ENCODE data around the gene PRPF38A. TPM values are rescaled to one million over a fixed set of nuclear protein-coding genes. Genes with fewer than 3 reads are reported as not detected.

The PRPF38A gene
- total RNA-seq, 1 experiment from 2014 or later = 13.8 TPM

- DNase-seq (ENCODE audit: low read depth) = no peak
Observed at GRCh38 chr1:52399629-52400028, 4.8 kb upstream of the PRPF38A start.

GRCh38 chr1:52400131-52400530, 4.3 kb upstream of the PRPF38A start:
- DNase-seq (ENCODE audit: low read depth) = no peak

GRCh38 chr1:52402860-52403240, 1.6 kb upstream of the PRPF38A start:
- DNase-seq (ENCODE audit: low read depth) = no peak

- DNase-seq (ENCODE audit: low read depth) = peak; percentile 77
Observed at GRCh38 chr1:52403566-52404115, 761 bp upstream of the PRPF38A start.

- no peak for DNase-seq (ENCODE audit: low read depth)
Observed at GRCh38 chr1:52404975-52405338, 555 bp downstream of the PRPF38A start.

GRCh38 chr1:52413410-52413989, 9.1 kb downstream of the PRPF38A start:
- DNase-seq (ENCODE audit: low read depth) = no peak

- no peak for DNase-seq (ENCODE audit: low read depth)
Observed at GRCh38 chr1:52414942-52415341, 10.5 kb downstream of the PRPF38A start.

GRCh38 chr1:52416811-52417210, 12.4 kb downstream of the PRPF38A start:
- no peak for DNase-seq (ENCODE audit: low read depth)

GRCh38 chr1:52420713-52421112, 16.3 kb downstream of the PRPF38A start:
- DNase-seq (ENCODE audit: low read depth) = no peak

GRCh38 chr1:52423055-52423454, 18.7 kb downstream of the PRPF38A start:
- DNase-seq (ENCODE audit: low read depth) = no peak

- DNase-seq (ENCODE audit: low read depth) = no peak
Observed at GRCh38 chr1:52423771-52424170, 19.4 kb downstream of the PRPF38A start.

- DNase-seq (ENCODE audit: low read depth) = no peak
Observed at GRCh38 chr1:52424231-52424636, 19.8 kb downstream of the PRPF38A start.

- DNase-seq (ENCODE audit: low read depth) = peak; percentile 10
Observed at GRCh38 chr1:52424813-52425212, 20.4 kb downstream of the PRPF38A start.

- peak; percentile 25 for DNase-seq (ENCODE audit: low read depth)
Observed at GRCh38 chr1:52426371-52426770, 22.0 kb downstream of the PRPF38A start.

- no peak for DNase-seq (ENCODE audit: low read depth)
Observed at GRCh38 chr1:52427152-52427551, 22.8 kb downstream of the PRPF38A start.

GRCh38 chr1:52432807-52433206, 28.4 kb downstream of the PRPF38A start:
- no peak for DNase-seq (ENCODE audit: low read depth)

- DNase-seq (ENCODE audit: low read depth) = no peak
Observed at GRCh38 chr1:52435211-52435610, 30.8 kb downstream of the PRPF38A start.

- DNase-seq (ENCODE audit: low read depth) = no peak
Observed at GRCh38 chr1:52435650-52436049, 31.2 kb downstream of the PRPF38A start.

- DNase-seq (ENCODE audit: low read depth) = no peak
Observed at GRCh38 chr1:52436817-52437216, 32.4 kb downstream of the PRPF38A start.

GRCh38 chr1:52439976-52440375, 35.6 kb downstream of the PRPF38A start:
- no peak for DNase-seq (ENCODE audit: low read depth)

- no peak for DNase-seq (ENCODE audit: low read depth)
Observed at GRCh38 chr1:52444463-52444862, 40.1 kb downstream of the PRPF38A start.

- DNase-seq (ENCODE audit: low read depth) = no peak
Observed at GRCh38 chr1:52454127-52454526, 49.7 kb downstream of the PRPF38A start.

GRCh38 chr1:52454779-52455178, 50.4 kb downstream of the PRPF38A start:
- DNase-seq (ENCODE audit: low read depth) = no peak

- DNase-seq (ENCODE audit: low read depth) = peak; percentile 14
Observed at GRCh38 chr1:52455686-52456085, 51.3 kb downstream of the PRPF38A start.
